HG03469 (cell line): ENCODE measurements around the gene GRID1.

Experiments used
- ATAC-seq: cut with Tn5 transposase; IDR thresholded peaks from one replicate; pipeline ENCODE4 v1.9.1; 2021; ENCODE audit warnings: mild to moderate bottlenecking, moderate library complexity, moderate number of reproducible peaks; ENCODE audit not compliant: unreplicated experiment

The GRID1 gene

GRCh38 chr10:86234541-86235270 lies 131.9 kb downstream of the GRID1 start:
- ATAC-seq = no peak

GRCh38 chr10:86234107-86234506 lies 132.5 kb downstream of the GRID1 start:
- ATAC-seq = no peak

GRCh38 chr10:86233131-86233530 lies 133.5 kb downstream of the GRID1 start:
- ATAC-seq = no peak

- ATAC-seq = no peak
Observed at GRCh38 chr10:86232644-86233043, 134.0 kb downstream of the GRID1 start.

GRCh38 chr10:86231796-86232560 lies 134.6 kb downstream of the GRID1 start:
- no peak for ATAC-seq

- no peak for ATAC-seq
Observed at GRCh38 chr10:86230557-86231180, 135.9 kb downstream of the GRID1 start.

GRCh38 chr10:86229811-86230556 lies 136.6 kb downstream of the GRID1 start:
- ATAC-seq = no peak

- no peak for ATAC-seq
Observed at GRCh38 chr10:86229376-86229775, 137.2 kb downstream of the GRID1 start.

- ATAC-seq = no peak
Observed at GRCh38 chr10:86227501-86228258, 138.9 kb downstream of the GRID1 start.

- ATAC-seq = no peak
Observed at GRCh38 chr10:86226781-86227201, 139.8 kb downstream of the GRID1 start.

- ATAC-seq = no peak
Observed at GRCh38 chr10:86226016-86226415, 140.6 kb downstream of the GRID1 start.

GRCh38 chr10:86225103-86225782 lies 141.4 kb downstream of the GRID1 start:
- ATAC-seq = no peak

GRCh38 chr10:86224354-86225102 lies 142.1 kb downstream of the GRID1 start:
- no peak for ATAC-seq

- ATAC-seq = no peak
Observed at GRCh38 chr10:86223256-86223655, 143.3 kb downstream of the GRID1 start.

GRCh38 chr10:86222687-86223086 lies 143.9 kb downstream of the GRID1 start:
- ATAC-seq = no peak

- no peak for ATAC-seq
Observed at GRCh38 chr10:86222336-86222650, 144.3 kb downstream of the GRID1 start.

GRCh38 chr10:86221442-86222335 lies 144.9 kb downstream of the GRID1 start:
- no peak for ATAC-seq

GRCh38 chr10:86220626-86221025 lies 146.0 kb downstream of the GRID1 start:
- ATAC-seq = no peak
